GM19463 (cell line): Measurements from ENCODE around the gene CPNE7.
"Not testable (repeated sequence)": the region's sequence is repeated elsewhere in the genome, so short reads cannot be mapped to it uniquely, and the experiment has no call there.

Source experiments
- ATAC-seq: cut with Tn5 transposase; IDR thresholded peaks from one replicate; pipeline ENCODE4 v1.9.1; 2021; ENCODE audit warnings: mild to moderate bottlenecking, moderate library complexity; ENCODE audit not compliant: unreplicated experiment

CPNE7 gene

DNA sequence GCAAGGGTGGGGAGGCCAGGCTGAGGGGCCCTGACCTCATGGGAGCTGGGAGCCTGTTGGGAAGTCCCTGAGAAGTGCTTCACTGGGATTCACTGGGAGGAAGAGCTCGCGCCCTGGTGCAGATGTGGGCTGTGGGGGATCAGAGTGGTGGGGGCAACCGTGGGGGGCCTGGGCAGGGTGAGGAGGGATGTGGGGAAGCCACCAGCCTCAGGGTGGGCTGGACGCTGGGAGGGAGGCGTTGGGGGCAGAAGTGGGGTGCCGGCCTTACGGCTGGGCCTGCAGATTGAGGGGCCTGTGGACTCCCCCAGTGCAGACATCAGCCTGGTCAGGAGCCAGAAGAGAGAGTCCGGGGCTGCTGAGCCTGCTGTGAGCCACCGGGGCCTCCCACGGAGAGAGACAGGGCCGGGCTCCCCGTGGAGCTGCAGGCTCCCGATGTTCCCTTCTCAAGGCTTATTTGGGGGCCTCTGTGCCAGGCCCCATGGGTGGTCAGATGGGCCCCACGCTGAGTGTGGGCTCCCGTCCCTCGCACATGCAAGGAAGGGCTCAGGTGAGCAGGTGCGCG is 45.7 kb downstream of the CPNE7 start:
- ATAC-seq: no peak

GRCh38 chr16:89621698-89622409 is 46.3 kb downstream of the CPNE7 start:
- ATAC-seq: no peak

- ATAC-seq: no peak
Measured at GRCh38 chr16:89623511-89624261, 48.1 kb downstream of the CPNE7 start.

GRCh38 chr16:89624777-89625761 is 49.5 kb downstream of the CPNE7 start:
- ATAC-seq: no peak

DNA sequence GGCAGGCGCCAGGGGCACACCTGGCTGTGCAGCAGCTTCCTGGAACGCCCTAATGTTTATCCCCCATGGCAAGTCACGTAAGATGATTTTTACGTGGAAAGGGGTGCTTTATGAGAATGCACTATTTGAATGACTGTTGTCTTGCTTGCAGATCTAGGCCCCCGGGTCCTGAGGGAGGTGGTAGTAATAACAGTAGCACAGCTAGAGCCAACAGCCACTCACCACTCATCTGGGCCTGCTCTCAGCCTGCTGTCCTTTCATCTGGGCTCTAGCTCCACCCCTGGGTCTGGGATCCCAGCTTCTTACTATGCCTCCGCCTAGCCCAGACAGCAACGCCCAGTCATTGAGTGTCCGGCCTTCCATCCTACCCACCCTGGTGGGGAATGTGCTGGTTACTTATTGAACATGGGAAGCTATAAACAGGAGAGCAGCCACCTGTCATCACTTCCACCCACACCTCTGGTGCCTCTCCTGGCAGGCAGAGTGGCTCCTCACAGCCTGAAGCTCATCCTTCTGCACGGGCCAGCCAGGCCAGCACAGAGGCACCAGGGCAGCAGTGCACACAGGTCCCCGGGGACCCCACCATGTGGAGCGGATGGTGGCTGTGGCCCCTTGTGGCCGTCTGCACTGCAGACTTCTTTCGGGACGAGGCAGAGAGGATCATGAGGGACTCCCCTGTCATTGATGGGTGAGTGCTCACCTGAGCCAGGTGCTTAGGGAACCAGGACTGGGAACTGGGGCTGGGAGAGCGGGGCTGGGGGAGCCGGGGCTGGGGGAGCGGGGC is 54.5 kb downstream of the CPNE7 start:
- no peak for ATAC-seq

DNA sequence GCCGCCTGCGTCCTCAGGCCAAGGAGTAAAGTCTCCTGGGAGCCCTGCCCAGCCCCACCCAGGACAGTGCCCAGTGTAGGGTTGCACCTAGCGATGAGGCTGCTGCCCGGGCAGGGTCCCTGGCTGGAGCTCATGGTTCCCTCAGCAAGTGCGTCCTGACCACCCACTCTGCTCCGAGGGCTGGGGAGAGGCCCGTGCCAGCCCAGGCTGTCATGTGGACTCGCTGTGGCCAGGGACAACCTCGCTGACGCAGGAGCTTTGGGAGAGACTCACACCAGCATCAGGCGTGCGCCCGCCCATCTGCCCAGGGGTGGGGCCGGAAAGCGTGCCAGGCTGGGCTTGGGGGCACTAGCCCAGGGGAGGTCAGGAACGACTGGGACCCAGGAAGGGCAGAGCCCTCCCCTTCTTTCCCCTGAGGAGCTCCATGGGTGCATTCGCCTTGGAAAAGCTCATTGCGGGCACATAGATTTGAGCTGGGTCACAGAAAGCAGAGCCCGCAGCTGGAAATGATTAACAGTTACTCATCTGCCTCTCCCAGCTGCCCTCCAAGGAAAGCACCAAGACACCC is 57.6 kb downstream of the CPNE7 start:
- ATAC-seq: no peak

- not testable (repeated sequence) for ATAC-seq
Measured at GRCh38 chr16:89634463-89635385, 59.2 kb downstream of the CPNE7 start.

DNA sequence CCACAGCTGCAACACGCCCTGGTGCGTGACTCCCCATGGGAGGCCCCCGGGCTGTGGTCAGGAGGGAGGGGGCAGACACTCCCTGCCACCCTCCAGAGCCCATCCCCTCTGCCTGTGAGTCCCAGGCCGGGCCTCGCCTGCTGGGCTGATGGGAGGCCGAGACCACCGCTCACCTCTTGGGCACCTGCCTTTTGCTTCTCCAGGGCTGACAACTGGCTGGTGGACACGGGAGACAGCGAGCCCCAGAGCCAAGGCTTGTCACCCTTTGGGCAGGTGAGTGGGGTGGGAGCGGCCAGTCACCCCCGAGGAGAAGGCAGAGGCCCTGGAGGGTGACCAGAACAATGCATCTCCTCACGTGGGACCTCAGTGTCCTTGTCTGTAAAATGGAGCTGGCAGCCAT is 61.1 kb downstream of the CPNE7 start:
- ATAC-seq: no peak

GRCh38 chr16:89637379-89637778 is 61.8 kb downstream of the CPNE7 start:
- no peak for ATAC-seq

DNA sequence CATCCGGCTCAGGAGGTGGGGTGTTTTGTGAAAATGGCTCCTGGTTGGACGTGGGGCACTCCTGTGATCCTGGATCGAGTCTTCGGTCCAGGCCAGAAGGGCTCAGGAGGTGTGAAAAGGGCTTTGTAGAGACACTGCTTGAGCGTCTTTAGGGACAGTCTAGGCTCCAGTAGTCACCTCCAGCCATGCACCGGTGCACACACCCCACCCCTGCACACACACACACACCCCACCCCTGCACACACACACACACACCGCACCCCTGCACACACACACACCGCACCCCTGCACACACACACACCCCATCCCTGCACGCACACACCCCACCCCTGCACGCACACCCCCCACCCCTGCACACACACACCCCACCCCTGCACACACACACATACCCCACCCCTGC is 62.9 kb downstream of the CPNE7 start:
- no peak for ATAC-seq

DNA sequence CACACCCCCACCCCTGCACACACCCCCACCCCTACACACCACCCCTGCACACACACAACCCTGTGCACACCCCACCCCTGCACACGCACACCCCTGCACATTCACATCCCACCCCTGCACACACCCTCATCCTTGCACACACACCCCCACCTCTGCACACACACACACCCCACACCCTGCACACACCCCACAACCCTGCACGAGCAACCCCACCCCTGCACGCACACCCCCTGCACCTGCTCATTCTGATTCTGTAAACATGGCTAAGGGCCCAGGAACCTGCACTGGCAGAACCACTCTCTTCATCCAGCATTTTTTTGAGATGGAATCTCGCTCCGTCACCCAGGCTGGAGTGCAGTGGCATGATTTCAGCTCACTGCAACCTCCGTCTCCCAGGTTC is 63.8 kb downstream of the CPNE7 start:
- ATAC-seq: no peak

- ATAC-seq: no peak
Measured at GRCh38 chr16:89641458-89642119, 66.0 kb downstream of the CPNE7 start.

DNA sequence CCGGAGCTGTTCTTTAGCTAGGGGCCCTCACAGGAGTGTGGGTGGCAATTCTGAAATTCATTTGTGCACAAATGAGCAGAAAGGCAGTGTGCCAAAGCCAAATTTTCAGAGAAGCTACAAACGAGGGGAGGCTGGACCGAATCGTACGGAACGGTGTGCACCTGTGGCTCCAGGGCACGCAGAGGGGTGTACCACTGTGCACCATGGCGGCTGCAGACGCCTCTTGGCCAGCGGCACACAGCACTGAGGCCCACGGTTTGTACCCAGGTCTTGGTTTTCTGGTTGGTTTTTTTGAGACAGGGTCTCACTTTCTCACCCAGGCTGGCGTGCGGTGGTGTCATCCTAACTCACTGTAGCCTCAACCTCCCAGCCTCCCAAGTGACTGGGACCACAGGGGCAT is 67.0 kb downstream of the CPNE7 start:
- no peak for ATAC-seq

- no peak for ATAC-seq
Measured at GRCh38 chr16:89643769-89644300, 68.3 kb downstream of the CPNE7 start.

DNA sequence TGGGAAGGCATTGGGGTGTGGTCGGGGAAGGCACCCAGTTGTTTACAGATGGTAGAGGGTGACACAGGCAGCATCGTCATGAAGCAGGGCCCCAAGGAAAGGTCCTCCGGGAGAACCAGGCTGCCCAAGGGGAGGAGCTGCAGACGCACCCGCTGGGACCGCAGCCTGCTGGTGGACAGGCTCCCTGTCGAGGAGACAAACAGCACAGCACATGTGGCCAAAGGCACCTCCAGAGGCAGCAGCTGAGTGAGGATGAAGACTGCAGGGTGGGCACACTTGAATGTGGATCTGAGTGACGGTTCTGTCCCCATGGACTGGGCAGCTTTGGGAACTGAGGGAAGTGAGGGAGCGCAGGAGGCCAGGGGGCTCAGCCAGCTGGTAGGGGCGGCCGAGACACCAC is 69.6 kb downstream of the CPNE7 start:
- no peak for ATAC-seq

DNA sequence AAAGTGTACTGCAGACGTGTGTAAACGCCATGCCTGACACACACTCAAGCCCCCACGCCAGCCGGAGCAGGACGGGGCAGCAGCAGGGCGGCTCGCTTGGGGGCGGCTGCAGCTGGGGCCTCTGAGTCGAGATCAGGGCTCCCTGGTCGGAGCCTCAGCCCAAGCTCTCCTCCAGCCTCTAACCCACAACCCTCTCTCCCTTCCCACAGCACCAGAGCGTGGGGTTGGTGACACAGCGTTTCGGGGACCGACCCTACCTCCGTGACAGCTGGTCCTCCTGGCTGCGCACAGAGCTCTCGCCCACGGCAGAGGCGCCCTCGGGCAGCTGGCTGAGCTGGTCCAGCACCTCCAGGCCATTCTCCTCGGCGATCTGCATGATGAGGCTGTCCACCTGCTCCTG is 70.7 kb downstream of the CPNE7 start:
- ATAC-seq: no peak
